ENCODE results near the gene BCL2.

DNA sequence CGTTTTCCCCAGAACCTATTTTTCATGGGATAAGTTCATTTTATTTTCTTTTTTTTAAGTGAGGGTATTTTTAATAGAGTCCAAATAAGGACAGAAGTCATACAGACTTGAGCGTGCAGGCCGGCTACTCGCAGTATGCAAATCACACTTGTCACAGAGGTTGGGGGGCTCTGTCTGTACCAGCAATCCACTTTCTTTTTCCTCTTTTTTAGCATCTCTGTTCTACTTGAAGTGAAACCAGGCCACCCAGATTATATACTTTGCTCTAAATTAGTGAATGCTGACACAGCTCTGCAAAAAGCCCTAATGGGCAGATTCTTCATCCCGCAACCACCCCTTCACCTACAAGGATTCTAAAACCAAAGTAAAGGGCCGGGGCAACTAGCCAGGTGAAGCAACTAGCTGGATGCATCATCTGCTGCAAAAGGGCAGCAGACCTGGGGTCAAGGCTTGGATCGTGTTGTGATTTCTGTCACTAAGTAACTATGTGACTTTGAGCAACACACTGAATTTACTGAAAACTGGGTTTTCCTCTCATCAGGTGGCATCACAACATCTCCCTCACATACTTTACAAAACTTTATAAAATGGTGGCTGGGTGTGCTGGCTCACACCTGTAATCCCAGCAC is 29.1 kb upstream of the BCL2 start:
- no peak for TF ChIP-seq CTCF (IDR thresholded peaks at IDR 0.05)
- no peak for TF ChIP-seq POLR2A (IDR thresholded peaks at IDR 0.05; ENCODE audit: low read depth)
- no peak for TF ChIP-seq POLR2AphosphoS5 (IDR thresholded peaks at IDR 0.05)
- TF ChIP-seq EP300 (IDR thresholded peaks at IDR 0.05), result no peak
